Putamen (tissue), 1 donor: ENCODE data around the gene TJP2.
A peak's percentile ranks its signal among the peaks of the same experiment; 100 is the strongest.
"Not testable (repeated sequence)": the region's sequence is repeated elsewhere in the genome, so short reads cannot be mapped to it uniquely, and the experiment has no call there.

Experiments
- DNase-seq: peaks from one replicate; pipeline ENCODE4 v3.0.0-alpha.2; 2016; ENCODE audit warnings: low spot score

Gene TJP2

DNA sequence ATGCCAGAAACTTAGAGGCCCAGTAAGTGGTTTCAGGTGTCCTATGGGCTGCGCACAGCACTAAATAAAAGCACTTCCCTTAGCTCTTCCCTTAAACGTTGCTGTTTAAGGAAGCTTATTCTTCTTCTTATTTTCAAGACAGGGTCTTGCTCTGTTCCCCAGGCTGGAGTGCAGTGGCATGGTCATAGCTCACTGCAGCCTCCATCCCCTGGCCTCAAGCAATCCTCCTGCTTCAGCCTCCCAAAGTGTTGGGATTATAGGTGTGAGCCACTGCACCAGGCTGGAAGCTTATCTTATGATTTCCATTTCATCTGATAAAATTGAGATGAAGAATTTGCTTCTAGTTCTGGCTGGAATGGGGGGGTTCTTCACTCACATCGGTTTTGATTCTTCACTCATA is 15.6 kb upstream of the TJP2 start:
- DNase-seq = no peak

DNA sequence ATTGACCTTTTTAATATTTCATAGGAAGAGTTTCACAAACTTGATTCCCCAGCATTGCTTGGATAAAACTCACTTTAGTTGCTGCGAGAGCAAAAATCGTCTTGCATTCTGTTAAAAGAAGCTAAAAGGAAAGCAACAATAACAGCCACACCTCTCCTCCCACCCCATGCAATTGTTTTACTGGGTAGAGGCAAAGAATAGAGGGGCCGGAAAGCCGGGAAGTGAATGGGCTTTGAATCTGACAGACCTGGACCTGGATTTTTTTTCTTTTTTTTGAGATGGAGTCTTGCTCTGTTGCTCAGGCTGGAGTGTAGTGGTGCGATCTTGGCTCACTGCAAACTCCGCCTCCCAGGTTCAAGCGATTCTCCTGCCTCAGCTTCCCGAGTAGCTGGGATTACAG is 9.5 kb upstream of the TJP2 start:
- not testable (repeated sequence) for DNase-seq

DNA sequence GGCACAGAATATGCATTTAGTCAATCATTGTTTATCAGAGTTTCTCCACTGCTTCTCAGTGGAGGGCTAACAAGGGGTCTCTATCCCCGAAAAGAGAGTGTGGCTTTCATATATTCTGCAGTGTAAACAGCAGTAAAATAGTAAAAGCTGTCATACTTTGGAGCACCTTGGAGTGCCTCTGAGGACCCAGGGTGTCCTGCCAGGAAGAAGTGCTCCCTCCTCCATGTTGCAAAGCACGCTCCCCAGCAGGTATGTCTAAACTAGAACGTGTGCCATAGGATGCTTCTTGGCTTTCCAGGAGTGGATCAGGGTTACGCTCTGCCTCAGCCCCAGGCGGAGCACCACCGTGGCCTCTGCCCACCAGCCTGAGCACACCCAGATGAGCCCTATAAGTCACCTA is 8.5 kb upstream of the TJP2 start:
- DNase-seq = no peak

DNA sequence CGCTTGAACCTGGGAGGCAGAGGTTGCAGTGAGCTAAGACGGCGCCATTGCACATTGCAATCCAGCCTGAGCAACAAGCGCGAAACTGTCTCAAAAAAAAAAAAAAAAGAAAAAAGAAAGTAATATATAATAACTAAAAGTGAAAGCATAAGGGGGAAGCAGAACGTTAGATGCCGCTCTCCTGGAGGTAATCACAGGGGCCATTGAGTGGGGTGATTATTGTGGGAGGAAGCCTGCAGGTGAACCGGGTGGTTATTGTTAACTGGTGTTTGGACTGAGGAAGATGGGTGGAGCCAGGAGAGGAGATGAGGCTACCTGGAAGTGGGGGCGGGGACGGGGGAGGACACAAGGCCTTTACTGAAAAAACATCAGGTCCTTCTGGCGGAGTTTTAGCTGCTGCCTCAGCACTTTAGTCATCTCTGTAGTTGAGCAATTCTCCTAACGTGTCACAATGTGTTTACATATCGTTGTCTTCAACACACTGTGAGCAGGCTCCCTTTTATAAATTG is 5.3 kb upstream of the TJP2 start:
- no peak for DNase-seq

DNA sequence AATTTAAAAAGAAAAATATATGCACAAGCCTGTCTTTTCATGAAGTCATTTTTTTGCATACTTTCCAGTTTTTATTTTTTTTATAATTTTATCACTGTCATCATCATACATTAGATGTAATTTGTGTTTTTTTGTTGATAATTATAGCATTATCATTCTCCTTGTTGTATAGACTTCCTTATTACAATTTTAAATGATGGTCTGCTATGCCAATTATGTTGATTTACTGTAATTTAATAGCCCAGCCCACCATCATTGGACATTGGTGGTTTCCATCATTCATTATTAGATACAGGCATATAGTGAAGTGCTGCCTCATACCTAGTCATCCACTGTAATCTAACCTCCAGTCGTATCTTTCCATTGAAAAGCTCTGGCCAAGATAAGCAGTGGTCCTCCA is 3.8 kb upstream of the TJP2 start:
- DNase-seq = no peak

DNA sequence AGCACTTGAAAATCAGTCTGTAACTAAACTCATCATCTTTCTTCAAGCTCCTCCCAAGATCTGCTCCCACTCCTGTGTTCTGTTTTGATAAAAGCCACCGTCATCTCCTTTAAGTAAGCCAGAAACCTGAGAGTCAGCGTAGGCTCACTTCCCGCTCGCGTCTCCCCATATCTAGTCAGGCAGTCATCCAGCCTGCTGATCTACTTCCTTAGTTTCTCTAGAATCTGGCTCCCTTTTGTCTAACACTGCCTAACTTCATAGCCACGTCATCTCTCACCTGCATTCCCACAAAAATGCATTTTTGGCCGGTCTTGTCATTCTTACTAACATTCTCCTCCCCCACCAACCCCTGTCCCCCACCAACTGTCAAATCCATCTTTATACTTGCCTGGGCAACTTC is 3.0 kb upstream of the TJP2 start:
- no peak for DNase-seq

DNA sequence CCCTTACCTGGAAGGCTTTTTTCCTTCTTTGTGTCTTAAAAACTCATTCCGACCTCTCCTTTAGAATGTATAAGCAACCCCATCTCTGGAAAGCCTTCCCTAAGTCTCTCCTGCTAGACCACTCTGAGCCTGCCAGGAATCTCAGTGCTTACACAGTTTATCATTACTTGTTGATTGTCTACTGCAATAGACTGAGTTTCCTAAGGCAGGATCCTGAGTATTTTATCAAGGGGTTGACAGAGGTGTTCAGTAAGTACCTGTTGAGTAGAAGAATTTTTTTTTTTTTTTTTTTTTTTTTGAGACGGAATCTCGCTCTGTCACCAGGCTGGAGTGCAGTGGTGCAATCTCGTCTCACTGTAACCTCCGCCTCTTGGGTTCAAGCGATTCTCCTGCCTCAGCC is 2.6 kb upstream of the TJP2 start:
- DNase-seq = no peak

DNA sequence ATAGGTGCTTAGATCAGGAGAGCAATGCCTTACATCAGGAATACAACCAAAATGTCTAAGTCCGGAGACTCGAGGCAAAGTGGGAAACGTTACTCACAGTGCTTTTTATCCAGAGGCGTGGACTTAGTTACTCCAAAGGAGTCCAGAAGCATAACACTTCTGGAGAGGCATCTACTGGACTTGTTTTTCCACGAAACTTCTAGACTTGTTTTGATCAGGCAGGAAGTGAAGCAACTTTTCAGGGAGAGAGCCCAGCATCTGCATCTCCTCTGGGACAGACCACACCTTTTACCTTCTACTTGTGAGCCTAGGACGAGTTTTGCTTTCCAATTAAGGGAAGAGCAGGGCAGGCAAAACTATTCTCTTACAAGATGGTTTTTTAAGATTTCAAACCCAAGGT is 1.2 kb upstream of the TJP2 start:
- DNase-seq = no peak

DNA sequence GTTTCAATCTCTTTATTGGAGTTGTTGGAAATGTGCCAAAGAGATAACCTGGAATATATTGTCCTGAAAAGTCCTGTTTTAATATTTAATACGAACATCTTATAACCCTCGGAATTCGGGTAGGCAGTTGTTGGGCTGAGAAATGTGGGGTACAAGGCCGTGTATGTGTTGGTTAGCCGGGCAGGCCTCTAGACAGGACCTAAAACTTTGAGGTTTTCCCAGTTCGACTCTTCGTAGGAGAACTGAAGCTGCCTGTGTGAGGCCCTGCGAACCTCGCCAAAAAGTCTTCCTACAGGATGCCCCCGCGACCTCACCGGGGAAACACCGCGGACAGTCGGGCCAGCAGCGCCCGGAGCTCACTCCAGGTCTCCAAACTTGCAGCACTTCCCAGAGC is 583 bp upstream of the TJP2 start:
- DNase-seq = no peak

DNA sequence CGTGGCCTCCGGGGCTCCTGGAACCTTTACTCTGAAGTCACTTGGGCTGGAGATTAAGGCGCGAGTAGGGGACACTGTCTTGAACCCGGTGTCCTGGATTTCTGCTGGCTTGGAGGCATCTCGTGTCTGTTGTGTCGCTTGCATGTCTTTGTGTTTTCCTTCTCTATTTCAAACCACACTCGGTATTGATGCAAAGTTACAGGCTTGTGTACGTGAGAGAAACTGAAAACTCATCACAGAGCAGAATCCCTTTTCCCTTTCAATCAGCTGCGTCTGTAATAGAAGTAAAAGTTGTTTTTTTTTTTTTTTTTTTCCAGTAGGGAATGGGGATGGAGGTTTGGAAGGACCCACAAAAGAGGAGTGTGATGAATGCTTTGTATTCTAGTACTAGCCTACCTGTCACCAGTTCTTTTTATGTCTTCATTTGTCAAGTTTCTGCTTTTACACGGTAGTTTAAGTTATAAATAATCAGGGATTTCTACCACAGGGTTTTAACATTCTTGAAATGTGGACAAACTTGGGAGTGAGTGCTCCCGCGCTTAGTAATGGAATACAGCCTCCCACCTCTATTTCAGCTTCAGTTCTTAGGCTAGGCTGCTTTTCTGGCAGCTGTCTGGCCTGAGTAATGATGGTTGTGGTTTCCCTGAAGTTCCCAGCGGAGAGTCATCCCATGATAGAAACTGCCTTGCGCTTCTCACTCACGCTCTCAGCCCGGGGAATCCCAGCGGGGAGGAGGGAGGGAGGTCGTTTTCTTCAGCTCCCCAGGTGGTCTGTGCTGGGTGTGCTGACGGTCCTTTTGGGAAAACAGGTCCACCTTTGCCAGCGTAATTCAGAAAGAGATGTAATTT is 763 bp downstream of the TJP2 start:
- no peak for DNase-seq

DNA sequence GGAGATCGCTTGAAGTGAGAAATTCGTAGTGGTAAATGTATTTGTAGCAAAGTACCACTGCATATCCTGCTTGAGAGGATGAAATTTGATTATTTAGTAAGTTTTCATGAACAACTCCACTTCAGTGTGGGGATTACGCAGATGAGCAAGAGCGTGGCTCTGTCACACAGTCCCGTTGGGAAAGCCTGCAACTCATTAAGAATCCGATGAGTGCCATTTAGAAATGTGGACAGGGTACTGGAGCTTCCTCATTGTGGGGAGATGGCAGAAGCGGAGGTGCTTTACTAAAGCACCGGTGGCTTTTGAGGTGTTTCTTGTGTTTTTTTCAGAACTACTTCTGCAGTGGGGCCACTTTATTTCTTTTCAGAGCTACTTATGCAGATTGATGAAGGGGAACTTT is 1.4 kb downstream of the TJP2 start:
- no peak for DNase-seq

DNA sequence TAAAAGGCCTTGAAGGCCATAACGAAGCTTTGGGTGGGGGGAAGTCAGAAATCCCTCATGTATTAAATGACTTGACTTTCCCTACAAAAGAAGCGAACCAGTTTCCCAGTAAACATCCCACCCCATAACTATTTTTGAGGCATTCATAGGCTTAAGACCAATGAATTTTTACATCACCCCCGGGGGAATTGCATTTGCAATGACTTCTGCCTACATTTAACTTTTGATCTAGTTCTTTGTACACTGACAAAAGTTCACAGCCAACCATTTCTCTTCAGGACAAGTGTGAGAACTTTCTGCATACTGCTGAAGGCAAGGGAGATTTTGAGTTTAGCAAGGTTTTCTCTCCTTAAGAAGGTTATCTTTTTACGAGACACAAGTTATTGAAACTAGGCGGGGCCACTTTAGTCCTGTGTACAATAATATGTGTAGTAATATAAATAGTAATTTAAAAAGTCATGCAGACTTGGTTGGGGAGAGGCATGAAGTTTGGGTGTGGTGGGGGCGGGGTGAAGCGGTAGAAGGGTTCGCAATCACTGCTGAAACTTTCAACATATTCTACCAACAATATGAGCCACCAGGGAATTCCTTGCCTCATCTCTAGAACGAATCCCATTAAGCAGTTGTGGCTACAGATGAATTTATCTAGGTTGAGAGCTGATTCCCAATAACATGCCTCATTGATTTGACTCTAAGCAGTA is 2.5 kb downstream of the TJP2 start:
- DNase-seq = no peak

DNA sequence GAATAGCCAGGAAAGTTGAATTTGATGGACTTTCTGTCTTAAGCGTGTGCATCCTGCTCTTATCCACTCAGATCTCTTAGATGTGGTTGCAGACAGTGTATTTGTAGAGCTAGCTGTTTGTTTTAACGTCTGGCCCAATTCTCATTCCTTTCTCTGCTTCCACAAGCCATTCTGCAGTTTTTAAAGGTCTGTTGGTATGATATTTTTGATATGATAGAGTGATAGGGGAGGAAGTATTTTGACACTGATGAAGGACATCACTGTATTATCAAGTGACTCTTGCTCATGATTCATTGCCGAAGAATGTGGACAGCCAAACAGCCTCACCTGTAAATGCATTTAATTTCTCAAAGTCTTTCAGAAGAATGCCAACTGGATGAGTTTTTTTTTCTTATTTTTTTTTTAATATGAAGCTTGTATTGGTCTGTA is 4.5 kb downstream of the TJP2 start:
- DNase-seq = no peak

DNA sequence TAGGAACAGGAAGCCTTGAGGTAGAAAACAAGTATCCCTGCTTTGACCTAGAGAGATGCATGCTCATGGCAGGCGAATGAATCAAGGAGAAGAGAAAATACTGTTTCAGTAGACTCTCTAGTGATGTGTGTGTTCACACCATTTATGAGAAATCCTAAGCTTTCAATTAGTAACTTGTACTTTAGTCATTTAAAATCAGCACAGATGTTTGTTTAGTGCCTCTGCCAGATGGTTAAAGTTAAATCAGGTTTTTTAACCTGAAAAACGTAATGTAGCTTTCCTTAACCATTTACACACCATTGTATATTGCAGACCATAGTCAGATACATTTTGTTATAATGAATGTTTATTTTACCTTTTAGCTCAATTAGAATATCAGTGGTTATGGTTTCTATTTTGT is 5.0 kb downstream of the TJP2 start:
- DNase-seq = no peak

DNA sequence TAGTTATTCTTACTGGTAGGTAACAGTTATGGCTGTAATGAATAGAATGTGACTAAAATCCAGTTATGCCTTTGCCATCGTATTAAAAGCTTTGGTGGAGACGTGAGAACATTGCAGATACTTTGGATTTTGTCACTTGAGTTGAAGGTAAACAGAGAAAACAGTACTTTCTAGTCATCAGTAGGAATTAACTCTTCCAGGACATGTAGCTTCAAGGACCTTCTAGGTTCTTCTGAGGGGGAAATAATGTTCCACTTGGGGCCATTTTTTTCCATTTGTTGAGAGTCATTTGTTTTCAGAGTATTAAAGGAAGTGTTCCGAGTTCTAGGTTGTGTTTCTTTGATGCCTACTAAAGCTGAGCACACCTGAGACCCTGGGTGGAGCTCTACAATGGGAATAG is 6.1 kb downstream of the TJP2 start:
- no peak for DNase-seq

DNA sequence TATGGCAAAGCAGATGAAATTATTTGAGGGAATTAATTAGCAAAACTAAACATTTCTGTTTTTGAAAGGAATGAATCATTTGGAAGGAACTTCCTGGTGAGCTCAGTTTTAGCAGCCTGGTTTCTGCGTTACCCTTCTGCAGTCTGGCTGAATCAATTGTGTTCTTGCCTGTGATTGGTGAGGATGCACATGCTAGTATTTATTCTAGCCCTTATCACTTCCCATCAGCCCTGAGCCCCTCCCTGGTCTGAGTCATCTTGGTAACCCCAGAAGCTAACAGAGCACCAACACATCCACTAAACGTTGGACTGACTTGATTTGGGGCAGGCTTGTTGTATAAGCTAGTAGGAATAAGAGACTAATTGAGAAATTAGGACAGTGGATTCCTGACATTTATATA is 6.6 kb downstream of the TJP2 start:
- DNase-seq = no peak

DNA sequence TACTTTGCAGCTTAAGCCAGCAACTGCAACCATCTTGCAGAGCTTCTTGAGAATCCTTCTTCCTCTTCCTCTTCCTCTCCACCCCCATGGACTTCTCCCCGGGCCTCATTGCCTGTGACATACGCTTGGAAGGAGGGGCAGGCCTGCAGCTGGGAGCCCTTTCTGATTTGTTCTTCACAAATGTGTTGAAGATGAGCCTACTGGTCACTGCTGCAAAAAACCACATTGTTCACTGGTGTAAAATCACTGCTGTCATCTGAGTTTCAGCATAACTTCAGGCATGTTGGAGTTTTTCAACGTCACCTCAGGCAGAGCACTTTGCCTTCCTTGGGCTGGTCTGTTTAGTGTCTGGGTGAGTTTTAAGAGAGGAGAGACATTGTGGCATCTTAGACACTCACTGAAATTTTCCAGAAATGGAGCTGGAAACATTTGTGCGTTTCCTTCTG is 7.9 kb downstream of the TJP2 start:
- peak; percentile 75 for DNase-seq

DNA sequence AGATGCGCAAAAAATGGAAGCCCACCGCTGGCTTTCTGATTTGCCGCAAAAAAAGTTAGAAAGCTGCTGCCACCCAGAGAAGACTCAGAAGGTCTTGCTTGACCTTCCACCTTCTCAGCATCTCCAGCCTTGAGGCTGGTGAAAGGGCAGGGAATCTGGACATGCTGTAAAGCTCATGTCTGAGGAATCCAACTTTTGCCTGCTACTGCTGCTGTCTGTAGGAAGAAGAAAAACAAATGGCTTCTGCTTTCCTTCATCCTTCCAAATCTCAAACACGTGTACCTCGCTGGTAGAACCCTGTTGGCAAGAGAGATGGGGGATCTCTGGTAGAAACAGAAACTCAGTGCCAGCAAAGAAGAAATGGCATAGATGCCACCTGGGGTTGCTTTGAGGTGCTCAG is 10.2 kb downstream of the TJP2 start:
- DNase-seq = no peak

DNA sequence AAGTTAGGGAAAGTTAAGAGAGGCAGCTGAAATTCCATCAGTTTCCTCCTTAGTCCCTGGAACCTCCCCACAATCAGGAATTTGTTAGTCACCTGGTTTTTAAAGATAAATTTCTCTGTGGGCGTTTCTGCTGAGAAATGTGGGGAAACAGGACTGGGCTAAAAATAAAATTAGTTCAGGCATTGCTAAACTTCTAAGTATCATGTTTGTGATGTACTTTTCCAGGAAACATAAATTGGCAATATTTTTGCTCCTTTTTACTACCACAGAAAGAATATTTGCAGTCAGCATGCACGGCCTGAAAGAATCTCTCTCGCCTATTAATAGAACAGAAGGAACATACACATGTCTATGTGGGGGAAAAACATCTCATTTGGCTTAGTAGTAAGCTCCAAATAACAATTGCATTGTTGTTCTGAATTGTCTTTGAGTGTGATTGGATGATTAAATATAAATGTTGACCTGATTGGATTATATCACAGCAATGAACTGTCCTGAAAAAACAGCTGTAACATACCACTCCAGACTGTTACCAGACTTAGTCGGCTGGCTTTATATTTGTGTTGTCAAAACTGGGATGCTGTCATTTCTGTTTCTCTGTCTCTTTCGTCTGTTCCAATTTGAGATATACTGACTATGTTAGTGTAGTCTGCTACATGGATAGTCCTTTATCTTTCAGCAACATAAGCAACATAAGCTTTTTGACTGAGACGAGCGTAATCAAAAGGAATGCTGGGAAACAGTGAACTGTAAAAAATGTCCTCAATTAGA is 12.9 kb downstream of the TJP2 start:
- peak; percentile 83 for DNase-seq

DNA sequence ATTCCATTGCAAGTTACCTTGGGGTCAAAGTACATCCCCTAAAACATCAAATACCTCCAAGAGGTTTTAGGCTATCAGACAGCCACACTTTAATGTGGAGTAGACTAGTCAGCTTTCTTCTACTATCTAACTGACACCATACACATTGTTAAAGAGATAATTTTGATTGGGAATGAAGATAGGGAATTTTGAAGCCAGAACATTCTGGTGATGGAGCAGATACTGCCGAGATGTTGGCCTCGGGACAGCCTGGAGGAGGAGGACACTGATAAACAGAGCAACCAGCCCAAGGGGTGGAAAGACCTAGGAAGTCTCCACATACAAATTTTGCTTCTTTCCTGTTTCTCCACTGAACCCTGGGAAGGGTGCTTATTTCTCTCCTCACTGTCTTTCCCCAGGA is 14.9 kb downstream of the TJP2 start:
- DNase-seq = no peak

DNA sequence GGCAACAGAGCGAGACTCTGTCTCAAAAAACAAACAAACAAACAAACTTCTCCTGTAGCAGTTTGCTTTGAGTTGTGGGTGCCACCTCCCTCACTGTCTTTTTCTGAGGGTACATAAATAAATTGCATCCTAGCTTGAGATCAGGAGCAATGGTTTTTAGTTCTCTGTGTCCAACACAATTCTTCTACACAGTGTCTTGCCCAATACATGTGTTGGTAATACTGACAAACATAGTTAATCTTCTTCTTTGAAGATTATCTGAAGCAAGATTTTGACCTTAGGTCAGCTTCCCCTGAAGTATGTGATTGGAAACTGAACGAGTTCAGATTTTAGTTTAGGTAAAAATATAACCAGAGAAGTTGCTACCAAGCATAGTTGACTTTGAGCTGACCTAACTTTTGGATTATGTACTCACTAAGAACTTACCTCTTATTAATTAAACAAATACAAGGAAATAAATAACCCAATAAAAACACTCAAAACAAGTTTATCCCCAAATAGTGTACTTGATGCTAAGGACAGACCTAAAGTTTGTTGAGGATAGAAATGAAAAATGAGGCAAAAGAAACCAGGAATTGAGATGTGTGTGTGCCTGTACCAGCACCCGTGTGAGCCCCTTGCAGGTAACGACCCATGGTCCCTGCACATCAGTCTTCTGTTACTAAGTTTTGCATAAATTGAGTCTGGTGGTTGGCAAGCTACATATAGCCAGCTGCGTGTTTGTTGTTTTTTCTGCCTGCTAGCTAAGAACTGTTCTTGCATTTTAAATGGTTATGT is 16.2 kb downstream of the TJP2 start:
- no peak for DNase-seq

DNA sequence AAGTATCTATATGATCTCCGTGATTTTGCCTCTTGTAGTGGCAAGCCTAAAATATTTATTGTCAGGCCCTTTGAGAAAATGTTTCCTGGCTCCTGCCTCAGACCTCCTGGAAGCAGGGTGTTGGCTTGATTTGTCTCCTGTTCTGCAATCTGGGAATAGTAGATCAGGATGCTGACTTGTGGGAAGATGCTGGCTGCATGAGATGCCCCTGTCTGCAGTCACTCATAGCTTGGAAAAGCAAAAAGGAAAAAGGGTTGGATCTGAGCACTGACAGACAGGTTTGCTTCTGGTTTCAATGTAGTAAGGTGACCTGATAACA is 16.7 kb downstream of the TJP2 start:
- DNase-seq = no peak
